Hematopoietic multipotent progenitor cell treated with erythropoietin and hydrocortisone succinate and interleukin-3 and kit ligand, for 4 days (in vitro differentiated cells): ENCODE data around the gene KIF7.

Experiments used
- DNase-seq: peaks from one replicate; pipeline ENCODE4 v3.0.0-alpha.2; 2015

Gene KIF7

DNA sequence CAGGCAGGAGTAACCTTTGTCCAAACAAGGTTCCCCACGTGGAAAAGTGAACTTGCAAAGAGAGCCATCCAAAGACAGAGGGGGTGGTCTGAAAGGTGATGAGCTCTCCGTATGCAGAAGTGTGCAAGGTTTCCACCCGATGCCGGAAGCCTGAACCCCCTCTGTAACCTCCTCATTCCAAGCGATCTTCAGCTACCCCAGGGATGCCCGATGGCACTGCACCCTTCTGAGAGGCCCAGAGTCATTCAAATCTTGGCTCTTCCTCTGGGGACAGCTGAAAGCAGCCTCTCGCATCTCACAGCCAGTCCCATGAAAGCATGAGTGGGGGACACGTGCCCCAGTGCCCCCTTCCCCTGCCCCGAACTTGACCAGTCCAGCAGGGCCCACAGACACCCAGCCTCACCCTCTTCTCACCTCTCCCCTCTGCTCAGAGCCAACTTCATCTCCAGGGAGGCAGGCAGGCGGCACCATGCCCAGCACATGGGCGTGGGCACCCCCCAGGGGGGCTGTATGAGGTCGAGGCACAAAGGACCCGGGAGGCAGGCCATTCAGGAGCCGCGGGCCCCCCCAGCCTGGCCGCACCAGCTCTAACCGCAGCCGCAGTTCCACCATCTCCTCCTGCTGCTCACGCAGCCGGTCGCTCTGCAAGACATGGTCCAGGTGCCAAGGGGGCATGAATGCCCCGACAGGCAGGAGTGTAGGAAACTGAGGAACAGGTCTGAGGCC is 8.7 kb downstream of the KIF7 start:
- DNase-seq = no peak

DNA sequence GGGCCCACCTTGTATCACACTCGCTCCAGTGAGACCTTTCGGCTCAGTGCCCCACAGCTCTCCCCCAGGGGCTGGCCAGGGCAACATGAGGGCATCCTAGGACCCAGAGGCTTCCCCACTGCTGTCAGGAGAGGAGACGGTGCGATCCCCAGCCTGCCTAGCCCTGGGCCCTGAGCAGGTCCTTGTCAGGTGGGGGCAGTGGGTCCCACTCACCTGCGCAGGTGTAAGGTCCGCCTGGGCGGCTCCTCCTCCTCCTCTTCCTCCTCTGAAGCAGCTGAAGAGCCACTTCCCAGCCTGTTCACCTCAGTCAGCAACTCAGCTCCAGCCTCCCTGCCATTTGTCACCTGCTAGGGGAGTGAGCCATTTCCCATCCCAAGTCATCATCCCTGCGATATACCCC is 9.6 kb downstream of the KIF7 start:
- no peak for DNase-seq

DNA sequence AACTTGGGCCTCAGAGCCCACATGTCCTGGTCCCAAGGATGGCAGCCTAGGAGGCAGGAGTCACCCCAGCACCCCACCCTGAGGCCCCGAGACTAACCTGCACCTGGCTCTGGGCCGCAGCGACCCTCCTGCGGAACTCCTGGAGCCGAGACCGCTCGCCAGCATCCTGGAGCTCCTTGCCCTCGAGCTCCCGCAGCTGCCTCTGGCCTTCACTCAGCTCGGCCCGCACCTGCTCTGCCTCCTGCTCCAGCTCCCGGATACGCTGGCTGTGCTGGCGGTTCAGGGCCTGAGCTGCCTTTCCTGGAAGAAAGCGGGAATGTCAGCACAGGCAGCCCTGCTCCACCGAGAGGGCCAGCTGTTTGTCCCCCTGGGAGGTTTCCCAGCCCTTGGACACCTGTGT is 13.2 kb downstream of the KIF7 start:
- DNase-seq = no peak

DNA sequence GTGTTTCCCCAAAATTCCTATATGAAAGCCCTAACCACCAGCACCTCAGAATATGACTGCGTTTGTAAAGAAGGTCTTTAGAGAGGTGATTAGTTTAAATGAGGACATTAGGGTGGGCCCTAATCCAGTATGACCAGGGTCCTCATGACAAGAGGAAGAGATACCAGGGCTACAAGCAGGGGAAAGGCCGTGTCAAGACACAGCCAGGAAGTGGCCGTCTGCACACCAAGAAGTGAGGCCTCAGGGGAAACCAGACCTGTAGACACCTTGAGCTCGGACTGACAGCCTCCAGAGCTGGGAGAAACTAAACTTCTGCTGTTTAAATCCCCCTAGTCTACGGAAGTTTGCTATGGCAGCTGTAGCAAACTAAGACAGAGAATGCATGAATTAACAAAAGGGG is 14.2 kb downstream of the KIF7 start:
- DNase-seq = no peak

DNA sequence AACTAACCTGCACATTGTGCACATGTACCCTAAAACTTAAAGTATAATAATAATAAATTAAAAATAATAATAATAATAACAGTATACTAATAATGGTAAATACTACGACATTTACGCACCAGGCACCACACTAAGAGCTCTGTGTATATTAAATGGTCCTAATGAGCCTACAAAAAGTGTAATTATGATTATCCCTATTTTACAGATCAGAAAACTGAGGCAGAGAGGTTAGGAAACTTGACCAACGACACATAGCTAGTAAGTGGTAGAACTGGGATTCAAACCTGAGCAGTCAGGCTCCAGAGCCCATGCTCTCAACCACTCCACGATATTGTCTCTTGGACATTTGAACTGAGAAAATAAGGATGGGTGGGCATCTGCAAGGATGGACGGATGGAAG is 15.0 kb downstream of the KIF7 start:
- DNase-seq = no peak

DNA sequence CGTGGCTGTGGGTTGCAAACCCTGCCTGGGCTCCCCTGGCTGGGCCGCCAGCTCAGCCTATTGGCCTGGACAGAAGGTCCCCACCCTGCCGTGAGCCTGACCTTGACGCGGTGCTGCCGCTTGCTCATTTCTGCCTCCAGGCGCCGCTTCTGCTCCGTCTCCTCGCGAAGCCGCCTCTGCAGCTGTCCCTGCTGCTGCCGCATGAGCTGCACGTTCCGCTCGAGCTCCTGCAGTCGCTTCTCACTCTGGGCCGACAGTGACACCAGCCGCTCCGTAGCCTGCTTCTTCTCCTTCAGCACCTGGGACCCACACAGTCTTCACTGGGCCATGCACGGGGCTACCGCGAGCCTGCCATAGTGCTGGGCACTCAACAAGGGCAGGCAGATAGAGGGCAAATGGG is 21.7 kb downstream of the KIF7 start:
- no peak for DNase-seq

DNA sequence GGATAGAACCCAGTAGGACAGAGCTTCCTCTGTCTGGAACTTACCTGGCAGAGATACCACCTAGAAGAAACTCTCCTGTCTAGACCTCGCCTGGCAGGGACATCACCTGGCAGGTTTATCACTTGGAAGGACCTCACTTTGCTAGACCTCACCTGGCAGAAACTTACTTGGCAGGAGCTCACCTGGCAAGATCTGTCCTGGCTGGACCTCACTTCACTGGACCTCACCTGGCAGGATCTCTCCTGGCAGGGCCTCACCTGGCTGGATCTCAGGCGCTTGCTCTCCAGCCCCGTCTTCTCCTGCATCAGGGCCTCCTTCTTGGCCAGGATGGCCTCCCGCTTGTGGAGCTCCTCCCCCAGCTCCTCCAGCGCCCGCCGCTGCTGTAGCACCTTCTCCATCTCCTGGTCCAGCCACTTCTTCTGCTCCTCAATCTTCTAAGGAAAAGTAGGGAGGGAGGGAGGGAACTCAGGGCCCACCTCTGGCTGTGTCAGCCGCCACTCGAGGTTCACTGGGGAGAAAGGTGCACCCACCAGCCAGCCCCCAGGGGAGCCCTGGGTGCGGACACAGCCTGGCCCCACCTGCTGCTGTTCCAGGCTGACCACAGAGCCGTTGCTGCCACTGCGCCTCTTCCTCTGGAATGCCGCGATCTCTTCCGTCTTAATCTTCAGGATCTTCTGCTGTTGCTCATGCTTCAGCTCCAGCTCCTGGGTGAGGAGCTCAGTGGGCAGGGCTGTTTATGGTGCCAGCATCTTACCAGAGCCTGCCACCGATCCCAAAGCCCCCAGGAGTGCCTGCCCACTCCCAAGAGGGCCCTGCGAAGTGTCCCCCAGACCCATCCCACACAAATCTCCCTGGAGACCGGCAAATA is 22.5 kb downstream of the KIF7 start:
- no peak for DNase-seq

DNA sequence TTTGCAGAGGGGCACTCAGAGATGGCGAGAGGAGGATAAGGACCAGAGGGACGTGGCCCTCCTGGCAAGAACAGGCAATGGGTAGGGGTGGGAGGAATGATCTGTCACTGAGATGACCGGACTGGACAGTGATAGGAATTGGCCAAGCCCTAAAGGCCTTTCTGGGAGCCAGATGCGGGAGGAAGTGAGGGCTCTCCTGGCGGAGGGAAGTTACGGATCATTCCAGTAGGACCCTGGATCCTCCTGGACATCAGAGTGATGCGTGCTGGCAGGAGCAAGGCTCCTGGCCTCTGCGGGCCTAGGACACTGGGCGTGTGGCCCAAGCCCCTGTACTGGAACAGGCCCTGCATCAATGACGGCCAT is 23.4 kb downstream of the KIF7 start:
- DNase-seq = no peak

DNA sequence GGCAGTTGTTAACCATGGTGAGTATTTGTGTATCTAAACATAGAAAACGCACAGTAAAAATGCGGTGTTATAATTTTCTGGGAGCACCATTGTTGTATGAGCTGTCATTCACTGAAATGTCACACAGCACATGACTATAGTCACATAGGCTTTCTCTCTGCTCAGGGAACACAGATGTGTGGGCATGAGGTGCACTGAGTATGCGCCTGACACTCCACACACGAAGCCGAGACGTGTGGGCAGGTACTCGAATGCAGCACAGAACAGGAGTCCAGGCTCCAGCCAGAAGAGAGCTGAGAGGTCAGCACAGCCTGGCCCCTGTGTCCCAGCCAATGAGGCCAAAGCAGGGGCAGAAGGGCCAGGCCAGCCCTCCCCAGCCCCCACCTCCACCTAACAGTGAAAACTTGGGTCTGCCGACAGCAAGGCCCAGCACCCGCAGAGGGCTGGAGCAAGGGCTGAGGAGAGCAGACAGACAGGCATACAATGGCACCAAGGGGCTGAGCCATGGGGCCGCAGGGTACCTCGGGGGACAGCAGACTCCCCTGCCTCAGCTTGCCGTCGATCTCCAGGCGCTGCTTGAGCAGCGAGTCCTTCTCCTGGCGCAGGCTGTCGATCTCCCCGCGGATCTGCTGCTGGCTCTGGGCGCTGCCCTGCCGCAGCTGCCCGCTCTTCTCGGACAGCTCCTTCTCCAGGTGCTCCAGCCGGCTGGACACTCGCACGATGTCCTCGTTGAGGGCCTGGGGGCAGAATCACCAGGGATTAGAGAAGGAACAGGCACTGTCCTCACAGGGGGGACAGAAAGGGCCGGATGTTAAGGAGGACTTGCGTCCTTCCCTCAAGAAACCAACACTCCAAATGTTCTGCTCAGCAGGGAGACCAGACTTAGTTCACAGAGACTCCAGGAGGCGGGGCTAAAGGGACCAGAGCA is 24.0 kb downstream of the KIF7 start:
- peak; percentile 23 for DNase-seq

DNA sequence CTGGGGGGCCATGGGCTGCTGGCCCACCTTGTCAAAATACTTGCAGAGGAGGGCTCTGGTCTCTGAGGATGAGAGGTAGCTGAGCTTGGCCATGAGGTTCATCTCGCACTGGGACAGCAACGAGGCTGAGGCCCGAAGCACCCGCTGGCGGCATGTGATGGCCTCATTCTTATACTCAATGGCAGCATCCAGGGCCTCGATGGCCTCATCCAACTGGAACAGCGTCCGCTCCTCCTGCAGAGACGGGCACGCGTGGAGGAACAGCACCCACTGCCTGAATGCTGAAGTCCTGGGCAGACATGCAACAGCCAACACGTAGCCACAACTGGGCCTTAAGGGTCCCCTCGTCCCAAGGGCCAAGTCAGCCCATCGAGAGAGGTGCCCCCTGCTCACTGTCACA is 25.0 kb downstream of the KIF7 start:
- no peak for DNase-seq

DNA sequence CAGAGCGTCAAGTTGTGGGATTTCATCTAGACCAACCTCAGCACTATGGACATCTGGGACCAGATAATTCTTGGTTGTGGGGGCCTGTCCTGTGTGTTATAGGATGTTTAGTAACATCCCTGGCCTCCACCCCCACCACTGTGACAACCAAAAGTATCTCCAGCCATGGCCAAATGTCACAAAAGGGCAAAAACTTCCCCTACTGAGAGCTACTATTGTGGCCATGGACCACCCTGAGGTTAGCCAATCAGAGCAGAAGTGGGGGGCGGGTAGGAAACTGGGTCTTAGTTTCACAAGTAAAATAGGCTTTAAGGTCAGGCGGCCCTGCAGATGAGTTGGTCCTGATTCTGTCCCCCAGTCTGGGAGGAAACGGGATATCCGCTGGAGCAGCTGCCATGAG is 25.4 kb downstream of the KIF7 start:
- DNase-seq = no peak

DNA sequence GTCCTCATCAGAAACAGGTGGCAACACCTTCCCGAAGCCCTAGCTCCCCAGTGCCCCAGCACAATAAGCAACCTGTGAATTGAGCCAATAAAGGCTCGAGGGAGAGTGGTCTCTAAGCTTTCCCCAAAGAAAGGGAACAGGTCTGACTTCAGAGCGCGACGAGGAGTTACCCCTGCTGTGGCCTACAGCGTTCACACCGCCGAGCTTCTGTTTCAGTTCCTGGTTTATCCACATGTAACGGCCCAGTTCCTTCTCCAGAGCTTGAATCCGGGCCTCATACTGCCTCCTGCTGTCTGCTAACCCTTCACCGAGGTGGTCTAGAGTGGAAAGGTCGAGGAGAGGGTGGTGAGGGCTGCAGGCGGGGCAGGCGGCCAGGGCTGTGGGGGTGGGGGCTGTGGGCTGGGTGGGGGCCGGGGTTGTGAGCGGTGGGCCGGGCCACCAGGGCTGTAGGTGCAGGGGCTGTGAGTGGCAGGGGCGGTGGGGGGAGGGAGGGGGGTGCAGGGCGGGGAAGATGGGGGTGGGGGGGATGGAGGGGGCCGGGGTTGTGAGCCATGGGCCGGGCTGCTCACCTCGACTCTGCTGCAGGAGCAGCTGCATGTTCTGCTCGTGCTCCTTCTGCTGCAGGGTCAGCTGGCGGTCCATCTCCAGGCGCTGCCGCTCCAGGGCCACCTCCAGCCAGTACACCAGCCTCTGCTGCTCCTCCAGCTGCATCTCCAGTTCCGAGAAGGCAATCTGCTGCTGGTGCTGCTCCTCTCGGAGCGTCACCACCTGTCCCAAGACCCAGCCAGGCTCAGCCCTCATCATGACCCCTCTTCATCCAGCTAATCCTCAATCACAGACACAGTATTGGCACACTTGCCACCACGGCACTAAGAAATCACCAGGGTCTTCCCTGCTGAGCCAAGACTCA is 26.2 kb downstream of the KIF7 start:
- DNase-seq = no peak

DNA sequence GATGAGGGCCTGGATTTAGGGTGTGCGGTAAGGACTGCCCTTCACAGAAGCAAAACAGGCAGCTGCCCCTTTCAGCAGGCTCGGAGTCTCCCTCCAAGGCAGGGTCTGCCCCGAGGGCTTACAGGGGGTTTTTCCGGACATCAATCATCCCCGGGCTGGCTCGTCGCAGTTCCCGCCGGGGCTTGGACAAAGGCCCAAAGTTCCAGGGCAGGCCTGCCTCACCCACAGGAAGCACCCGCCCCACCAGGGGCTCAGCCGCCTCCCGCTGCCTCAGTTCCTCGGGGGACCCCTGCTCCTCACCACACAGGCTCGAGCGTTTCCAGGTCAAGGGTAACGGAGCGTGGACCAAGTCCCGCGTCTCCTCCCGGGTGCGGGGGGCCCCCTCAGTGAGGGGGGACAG is 27.0 kb downstream of the KIF7 start:
- DNase-seq = no peak

DNA sequence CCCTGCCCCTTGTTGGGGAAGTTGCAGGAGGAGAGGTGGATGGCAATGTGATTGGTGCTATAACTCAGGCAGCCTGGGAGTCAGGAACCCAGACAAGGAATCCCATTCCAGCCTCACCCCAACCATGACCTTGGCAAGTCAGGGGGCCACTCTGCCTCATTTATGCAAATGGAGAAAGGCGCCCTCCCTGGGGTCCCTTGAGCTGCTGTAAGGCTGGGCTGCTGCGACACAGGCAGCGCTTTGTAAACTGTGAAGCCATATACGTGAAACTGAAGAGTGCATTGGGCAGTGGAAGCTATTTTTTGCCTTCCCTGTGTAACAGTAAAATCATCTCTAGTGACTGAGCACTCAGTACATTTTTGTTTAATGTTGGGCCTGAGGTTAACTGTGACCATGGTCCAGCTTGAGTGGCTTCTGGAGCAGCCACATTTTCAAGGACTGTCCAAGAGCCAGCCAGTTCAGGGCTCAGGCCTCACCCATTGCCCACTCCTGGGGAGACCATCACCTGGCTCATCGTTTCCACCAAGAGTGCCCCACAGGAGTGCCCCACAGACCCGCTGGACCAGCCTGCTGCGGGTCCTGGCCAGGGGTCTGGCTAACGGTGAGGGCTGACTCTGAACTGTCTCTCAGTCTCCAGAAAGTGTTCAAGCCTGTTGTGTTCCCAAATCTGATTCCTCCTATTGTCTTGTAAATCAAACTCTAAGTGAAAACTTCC is 27.9 kb downstream of the KIF7 start:
- no peak for DNase-seq

DNA sequence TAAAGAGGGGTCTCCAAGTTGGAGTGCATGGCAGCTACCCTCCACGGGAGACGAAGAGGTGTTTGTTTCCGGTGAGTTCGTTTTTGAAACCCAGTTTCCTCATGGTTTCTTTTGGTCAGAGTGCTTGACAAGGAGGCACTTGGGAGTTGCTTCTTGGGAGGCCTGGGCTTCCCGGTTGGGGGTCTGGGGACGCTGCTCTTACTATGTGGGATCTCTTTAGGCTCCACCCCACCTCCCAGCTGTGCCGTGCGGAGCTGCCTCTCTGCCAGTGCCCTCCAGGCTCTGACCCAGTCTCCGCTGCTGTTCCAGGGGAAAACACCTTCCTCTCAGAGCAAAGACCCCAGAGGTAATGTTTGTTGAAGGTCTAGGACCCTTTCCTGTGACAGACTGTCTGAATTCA is 29.6 kb downstream of the KIF7 start:
- DNase-seq = no peak

DNA sequence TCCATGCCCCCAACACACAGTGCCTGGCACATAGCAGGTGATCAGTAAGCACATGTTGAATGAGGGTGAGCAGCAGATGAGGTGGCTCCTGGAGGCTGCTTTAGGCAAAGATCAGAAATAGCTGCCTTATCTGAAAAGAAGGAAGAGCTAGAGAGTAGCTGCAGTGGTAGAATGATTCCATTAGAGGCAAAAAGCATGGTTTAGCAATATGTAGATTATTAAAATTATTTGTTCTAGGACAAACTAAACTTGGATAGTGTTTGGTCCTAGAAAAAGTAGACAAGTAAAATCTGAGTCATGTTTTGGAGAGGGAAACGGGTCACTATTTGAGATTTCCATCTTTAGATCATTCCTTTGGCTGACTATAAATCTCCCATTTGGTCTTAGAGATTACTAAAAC is 32.1 kb downstream of the KIF7 start:
- no peak for DNase-seq

DNA sequence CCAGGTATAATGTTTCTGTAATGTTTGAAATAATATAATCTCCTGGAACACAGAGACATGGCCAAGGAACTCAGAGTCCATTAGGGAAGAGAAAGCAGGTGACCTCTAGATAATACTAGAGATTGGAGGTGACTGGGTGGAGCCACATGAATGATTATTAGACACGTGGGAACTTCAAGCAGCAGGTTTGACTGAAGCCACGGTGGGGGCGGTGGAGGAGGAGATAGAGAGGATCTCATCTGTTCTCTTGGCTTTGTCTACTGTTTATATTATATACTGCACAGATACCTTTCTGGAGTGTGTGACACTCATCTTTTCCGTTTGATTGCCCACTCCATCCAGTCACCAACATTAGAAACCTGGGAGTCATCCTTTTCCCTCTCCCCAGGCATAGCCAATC is 33.7 kb downstream of the KIF7 start:
- no peak for DNase-seq

DNA sequence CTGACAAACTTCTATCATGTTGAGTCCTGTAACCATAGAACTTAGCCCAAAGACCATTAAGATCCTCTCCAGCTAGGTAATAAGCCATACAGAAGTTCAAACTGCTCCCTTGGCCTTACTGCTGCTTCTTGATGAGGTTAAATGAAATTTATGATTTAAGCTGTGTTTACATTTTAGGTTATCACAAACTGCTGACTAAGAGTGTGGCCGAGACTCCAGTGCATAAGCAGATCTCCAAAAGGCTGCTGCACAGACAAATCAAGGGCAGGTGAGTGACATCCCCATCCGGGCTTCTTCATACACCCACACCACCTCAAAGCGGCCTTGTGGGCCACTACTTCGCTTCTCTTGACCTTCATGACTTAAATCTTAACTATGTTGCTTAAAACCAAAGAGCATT is 39.0 kb downstream of the KIF7 start:
- no peak for DNase-seq

DNA sequence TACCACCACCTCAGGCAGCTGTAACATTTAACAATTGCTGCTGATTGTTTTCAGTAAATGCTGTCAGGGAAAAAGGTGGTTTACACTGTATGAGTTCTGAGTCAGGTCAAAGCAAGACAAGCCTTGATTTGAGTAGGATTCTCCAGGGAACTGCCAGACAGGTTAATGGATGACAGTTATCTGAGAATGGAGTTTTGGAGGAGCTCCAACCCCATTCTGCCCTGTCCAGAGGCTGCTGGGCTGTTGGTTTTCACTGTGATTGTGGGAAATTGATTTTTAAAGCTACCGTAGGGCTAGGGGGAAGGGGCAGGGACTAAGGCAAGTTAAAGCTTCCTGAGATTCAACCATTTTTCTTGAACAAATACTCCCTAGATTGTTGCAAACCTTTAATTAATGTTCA is 40.1 kb downstream of the KIF7 start:
- no peak for DNase-seq

DNA sequence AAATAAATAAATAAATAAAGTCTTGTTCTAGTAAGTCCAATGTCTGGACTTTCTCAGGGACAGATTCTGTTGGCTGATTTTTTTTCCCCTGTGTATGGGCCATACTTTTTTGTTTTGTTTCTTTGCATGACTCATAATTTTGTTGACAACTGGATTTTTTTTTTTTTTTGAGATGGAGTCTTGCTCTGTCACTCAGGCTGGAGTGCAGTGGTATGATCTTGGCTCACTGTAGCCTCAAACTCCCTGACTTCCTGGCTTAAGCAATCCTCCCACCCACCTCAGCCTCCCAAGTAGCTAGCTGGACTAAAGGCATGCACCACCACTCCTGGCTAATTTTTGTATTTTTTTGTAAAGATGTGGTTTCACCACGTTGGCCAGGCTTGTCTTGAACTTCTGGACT is 41.1 kb downstream of the KIF7 start:
- DNase-seq = no peak

DNA sequence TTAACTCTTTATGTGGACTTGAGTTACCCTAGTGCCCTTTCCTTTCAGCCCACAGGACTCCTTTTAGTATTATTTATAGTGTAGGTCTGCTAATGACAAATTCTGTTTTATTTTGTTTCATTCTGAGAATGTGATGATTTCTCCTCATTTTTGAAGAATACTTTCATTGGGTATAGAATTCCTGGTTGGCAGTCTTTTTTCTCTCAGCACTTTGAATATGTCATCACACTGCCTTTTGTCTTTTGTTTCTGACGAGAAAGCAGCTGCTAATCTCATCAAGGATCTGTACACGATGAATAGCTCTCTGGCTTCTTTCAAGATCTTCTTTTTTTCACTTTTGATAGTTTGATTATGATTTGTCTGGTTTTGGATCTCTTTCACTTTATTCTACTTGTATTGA is 42.2 kb downstream of the KIF7 start:
- DNase-seq = no peak

DNA sequence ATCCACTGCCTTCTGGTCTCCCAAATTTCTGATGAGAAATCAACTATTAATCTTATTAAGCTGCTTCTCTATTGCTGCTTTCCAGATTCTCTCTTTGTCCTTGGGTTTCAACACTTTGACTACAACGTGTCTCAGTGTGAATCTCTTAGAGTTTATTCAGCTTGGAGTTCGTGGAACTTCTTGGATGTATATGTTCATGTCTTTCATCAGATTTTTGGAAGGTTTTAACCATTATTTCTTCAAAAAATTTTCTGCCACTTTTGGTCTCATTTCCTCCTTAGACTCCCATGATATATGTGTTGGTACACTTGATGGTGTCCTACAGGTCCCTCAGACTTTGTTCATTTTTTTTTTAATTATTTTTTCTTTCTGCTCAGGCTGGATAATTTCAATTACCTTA is 44.0 kb downstream of the KIF7 start:
- DNase-seq = no peak
